HG02852 (cell line): ENCODE results near the gene EIF2S3.

ENCODE experiments used
- ATAC-seq: cut with Tn5 transposase; IDR thresholded peaks from one replicate; pipeline ENCODE4 v1.9.1; 2021; ENCODE audit warnings: mild to moderate bottlenecking, moderate library complexity; ENCODE audit not compliant: unreplicated experiment

The EIF2S3 gene

DNA sequence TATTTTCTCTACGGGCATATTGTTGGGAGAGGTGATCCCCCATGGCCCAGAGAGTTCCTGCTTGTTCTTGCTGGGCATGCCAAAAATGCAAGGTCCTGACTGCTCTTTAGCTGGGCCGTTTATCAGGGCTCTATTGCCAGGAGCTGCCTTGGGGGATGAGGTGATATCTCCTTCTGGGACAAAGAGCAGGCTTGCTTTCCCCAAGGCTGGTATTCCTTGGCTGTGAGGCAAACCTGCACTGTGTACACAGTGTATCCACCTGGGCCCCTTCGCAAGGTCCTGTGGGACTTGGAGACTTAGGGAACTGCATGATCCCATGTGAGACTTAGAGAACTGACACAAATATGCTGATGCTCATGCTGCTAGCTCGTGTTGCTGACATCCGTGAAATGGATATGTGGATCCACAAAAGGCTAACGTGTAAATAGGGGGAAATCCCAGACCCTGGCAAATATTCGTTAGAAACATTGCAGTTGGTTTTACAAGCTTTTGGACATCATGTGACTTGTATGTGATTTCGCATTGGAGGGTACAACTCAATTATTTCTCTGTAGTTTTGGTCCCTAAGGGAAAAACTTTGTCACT is 70.4 kb downstream of the EIF2S3 start:
- no peak for ATAC-seq
